ENCODE data around the gene FBXL4. TPM values are rescaled to one million over a fixed set of nuclear protein-coding genes. Genes with fewer than 3 reads are reported as not detected.

The FBXL4 gene
- total RNA-seq, 3 donors from 2014 or later, result 13.2 to 23.8 (median 22.5) TPM

DNA sequence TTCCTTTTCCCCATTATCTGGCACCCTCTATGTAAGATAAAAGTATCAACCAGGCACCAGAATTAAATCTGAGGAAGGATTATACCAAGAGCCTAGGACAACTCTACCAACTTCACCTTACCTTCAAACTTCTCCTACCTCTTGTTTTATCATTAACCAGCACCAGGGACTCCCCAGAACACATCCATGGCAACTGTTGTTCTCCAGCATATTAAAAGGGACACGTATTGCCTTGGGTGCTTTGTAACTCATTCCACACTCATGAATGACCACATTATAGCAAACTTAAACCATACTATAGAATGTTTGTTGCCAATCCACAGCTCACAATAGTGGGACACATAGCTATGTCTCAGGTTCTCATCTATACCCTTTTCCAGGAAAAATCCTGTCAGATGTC, 11.9 kb upstream of the FBXL4 start:
- Histone ChIP-seq H3K9me3 (no peaks in the 10 kb centered on the region), H3K4me1 (ENCODE audit: low read depth) (no peaks in the 10 kb centered on the region), H3K4me3 (no peak overlapping the region), H3K36me3 (ENCODE audit: low read depth) (no peaks in the 10 kb centered on the region)
- ATAC-seq, result no peak
- no peak for DNase-seq
- intact Hi-C loops (cut with DNase I, micrococcal nuclease), result no loop called here
- TF ChIP-seq, protein P1, sequence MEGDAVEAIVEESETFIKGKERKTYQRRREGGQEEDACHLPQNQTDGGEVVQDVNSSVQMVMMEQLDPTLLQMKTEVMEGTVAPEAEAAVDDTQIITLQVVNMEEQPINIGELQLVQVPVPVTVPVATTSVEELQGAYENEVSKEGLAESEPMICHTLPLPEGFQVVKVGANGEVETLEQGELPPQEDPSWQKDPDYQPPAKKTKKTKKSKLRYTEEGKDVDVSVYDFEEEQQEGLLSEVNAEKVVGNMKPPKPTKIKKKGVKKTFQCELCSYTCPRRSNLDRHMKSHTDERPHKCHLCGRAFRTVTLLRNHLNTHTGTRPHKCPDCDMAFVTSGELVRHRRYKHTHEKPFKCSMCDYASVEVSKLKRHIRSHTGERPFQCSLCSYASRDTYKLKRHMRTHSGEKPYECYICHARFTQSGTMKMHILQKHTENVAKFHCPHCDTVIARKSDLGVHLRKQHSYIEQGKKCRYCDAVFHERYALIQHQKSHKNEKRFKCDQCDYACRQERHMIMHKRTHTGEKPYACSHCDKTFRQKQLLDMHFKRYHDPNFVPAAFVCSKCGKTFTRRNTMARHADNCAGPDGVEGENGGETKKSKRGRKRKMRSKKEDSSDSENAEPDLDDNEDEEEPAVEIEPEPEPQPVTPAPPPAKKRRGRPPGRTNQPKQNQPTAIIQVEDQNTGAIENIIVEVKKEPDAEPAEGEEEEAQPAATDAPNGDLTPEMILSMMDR (IDR thresholded peaks at IDR 0.05), result no peak

DNA sequence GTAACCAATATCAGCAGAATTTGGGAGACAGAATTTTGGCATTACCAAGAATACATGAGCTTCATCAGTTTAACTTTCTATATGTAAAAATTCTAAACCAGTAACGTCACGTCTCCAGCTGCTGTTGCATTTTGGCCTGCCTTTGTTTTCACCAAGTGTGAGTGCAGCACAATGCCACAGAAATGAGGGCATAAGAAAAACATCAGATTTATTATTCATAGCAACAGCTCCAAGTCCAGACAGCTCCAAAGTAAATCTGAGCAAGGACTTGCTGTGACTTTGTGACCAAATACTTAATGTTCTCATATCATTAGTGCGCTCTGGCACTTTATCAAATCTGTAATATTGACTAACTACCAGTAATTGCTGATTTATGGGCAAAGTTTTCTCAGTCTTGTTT, 11.0 kb upstream of the FBXL4 start:
- DNase-seq (no peak), ATAC-seq (no peak)

DNA sequence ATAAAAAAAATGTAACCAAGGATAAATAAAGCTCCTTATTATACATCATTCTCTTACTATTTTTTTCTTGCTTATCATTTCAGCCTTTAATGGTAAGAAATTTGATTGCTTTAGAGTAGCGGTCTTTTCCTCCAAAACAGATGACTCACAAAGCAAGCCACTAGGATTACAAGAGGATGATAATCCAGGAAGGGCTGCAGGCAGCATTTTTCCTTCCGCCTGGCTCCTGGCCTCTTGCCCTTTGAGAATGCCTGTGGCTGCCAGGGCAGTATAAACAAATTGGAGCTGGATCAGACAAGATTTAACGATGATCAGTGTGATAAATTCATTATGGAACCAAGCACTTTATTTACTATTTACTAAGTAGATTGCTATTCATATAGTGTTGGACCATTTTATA, 9.7 kb upstream of the FBXL4 start:
- no peaks in the 10 kb centered on the region for H3K9me3 ChIP-seq
- DNase-seq (peak; percentile 28 to 50 (median 46)), ATAC-seq (peak; percentile 77)
- TF ChIP-seq, protein P1 (IDR thresholded peaks at IDR 0.05), result no peak
- H3K4me1 ChIP-seq (ENCODE audit: low read depth), result no peaks in the 10 kb centered on the region
- intact Hi-C loops (cut with DNase I, micrococcal nuclease), result no loop called here
- no peak overlapping the region for H3K4me3 ChIP-seq
- no peaks in the 10 kb centered on the region for H3K36me3 ChIP-seq (ENCODE audit: low read depth)

More for the DNA sequence above, 11.0 kb upstream of the FBXL4 start:
- Histone ChIP-seq H3K4me1 (ENCODE audit: low read depth) (no peaks in the 10 kb centered on the region), H3K4me3 (no peak overlapping the region), H3K9me3 (no peaks in the 10 kb centered on the region), H3K36me3 (ENCODE audit: low read depth) (no peaks in the 10 kb centered on the region)
- intact Hi-C loops (cut with DNase I, micrococcal nuclease), result no loop called here
- TF ChIP-seq, protein P1 (IDR thresholded peaks at IDR 0.05), result no peak

DNA sequence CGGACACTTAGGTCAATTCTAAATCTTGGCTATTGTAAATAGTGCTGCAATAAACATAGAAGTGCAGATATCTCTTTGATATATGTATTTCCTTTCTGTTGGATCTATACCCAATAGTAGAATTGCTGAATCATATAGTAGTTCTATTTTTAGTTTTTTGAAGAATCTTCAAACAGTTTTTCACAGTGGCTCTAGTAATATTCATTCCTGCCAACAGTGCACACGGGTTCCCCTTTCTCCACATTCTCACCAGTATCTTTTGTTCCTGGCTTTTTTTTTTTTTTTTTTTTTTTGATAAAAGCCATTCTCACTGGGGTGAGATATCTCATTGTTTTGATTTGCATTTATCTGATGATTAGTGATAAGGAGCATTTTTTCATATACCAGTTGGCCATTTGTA, 1.8 kb upstream of the FBXL4 start:
- no peaks in the 10 kb centered on the region for H3K36me3 ChIP-seq (ENCODE audit: low read depth)
- H3K4me3 ChIP-seq, result no peak overlapping the region
- intact Hi-C loops (cut with DNase I, micrococcal nuclease), result no loop called here
- ATAC-seq (no peak), DNase-seq (no peak)
- peaks cover 17% of the 10 kb centered on the region for H3K4me1 ChIP-seq (ENCODE audit: low read depth)
- TF ChIP-seq, protein P1 (IDR thresholded peaks at IDR 0.05), result no peak
- no peaks in the 10 kb centered on the region for H3K9me3 ChIP-seq

DNA sequence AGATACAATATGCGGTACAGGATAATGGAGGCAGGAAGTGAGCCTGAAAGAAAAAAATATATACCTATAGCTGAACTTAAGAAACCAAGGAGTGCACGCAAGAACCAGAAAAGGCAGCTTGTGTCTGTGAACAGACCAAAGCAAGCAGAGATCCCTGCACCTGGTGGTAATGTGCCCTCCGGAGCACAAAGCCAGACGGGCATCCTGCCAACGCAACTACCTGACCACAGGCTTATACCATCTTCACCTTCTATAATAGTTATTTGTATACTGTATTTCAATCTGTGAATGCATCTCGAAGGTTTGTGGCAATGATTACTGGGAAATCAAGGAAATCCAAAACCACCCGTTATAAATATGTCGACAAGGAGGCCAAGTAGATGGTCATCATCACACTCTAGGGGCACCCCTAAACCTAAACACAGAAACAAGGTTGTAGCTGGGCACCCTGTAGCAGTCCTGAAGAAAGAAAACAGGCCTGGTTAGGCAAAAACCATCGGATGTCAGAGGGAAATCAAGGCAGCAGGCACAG, 801 bp downstream of the FBXL4 start:
- DNase-seq (peak; percentile 59 to 70 (median 65)), ATAC-seq (peak; percentile 4)
- no peaks in the 10 kb centered on the region for H3K36me3 ChIP-seq (ENCODE audit: low read depth)
- intact Hi-C loops (cut with DNase I, micrococcal nuclease), result no loop called here
- H3K9me3 ChIP-seq, result no peaks in the 10 kb centered on the region
- peak overlapping the region; percentile 69 for H3K4me3 ChIP-seq
- TF ChIP-seq, protein P1 (IDR thresholded peaks at IDR 0.05), result no peak
- peaks cover 19% of the 10 kb centered on the region for H3K4me1 ChIP-seq (ENCODE audit: low read depth)
